ENCODE measurements around the gene DPYSL5.

DPYSL5 gene

DNA sequence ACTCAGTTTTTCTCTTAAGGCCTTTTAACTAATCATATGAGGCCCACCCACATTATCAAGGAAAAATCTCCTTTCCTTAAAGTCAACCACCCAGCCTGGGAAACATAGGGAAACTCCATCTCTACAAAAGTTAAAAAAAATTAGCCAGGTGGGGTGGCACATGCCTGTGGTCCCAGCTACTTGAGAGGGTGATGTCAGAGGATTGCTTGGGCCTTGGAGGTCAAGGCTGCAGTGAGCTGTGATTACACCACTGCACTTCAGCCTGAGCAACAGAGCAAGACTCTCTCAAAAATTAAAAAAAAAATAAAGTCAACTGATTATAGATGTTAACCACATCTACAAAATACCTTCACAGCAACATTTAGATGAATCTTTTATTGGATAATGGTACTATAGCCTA is 5.8 kb downstream of the DPYSL5 start:
- H3K27ac Mint-ChIP-seq = no peak overlapping the region
- no peak overlapping the region for H3K4me3 Mint-ChIP-seq
- ATAC-seq (no peak), DNase-seq (ENCODE audit: low spot score in 2 of 2) (peak in 1 of 2 donors; percentile 26)
- no peaks in the 10 kb centered on the region for H3K9me3 Mint-ChIP-seq
- H3K4me1 Mint-ChIP-seq = peaks cover 4% of the 10 kb centered on the region
- H3K36me3 Mint-ChIP-seq = no peaks in the 10 kb centered on the region

DNA sequence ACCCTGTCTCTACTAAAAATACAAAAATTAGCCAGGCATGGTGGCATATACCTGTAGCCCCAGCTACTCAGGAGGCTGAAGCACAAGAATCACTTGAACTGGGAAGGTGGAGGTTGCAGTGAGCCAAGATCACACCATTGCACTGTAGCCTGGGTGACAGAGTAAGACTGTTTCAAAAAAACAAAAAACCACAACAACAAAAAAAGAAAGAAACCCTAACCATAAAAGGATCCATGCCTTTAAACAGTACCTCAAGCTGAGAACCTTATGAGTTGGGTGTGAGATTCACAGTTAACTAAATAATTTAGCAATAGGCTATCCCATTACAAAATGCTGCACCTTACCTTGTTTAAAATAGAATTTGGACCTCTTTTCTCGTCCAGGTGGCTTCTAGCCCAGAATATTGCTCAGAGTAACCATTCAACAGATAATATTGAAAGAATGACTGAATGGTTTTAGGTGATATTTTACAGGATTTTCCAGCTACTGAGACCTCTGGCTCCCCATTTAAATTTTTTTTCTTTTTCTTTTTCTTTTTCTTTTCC is 6.4 kb downstream of the DPYSL5 start:
- no peaks in the 10 kb centered on the region for H3K4me1 Mint-ChIP-seq
- no peak overlapping the region for H3K27ac Mint-ChIP-seq
- no peak overlapping the region for H3K4me3 Mint-ChIP-seq
- ATAC-seq (no peak), DNase-seq (ENCODE audit: low spot score in 2 of 2) (peak in 1 of 2 donors; percentile 23)
- H3K9me3 Mint-ChIP-seq = no peaks in the 10 kb centered on the region
- H3K36me3 Mint-ChIP-seq = no peaks in the 10 kb centered on the region

DNA sequence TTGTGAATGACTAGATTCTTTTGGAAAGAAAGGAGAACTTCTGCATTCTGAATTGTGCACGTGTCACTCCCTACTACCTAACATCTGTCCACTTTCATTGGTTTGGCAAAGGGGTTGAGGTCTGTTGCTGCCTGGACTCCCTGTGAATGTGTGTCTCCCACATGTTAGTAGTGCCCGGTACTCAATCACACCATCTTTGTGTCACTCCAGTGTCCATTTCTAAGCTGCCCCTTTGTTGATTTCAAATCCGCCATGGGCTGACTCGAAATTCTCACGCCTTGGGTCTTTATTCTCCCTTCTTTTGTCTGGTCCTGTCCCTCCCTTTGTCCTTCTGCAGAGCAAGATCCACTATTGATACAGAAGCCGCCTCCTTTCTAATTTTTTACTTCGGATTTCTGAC is 7.5 kb downstream of the DPYSL5 start:
- Mint-ChIP-seq H3K9me3 (no peaks in the 10 kb centered on the region), H3K4me3 (no peak overlapping the region), H3K27ac (no peak overlapping the region), H3K4me1 (no peaks in the 10 kb centered on the region), H3K36me3 (no peaks in the 10 kb centered on the region)
- DNase-seq (ENCODE audit: low spot score in 2 of 2) = peak in 1 of 2 donors; percentile 17
- ATAC-seq = no peak

DNA sequence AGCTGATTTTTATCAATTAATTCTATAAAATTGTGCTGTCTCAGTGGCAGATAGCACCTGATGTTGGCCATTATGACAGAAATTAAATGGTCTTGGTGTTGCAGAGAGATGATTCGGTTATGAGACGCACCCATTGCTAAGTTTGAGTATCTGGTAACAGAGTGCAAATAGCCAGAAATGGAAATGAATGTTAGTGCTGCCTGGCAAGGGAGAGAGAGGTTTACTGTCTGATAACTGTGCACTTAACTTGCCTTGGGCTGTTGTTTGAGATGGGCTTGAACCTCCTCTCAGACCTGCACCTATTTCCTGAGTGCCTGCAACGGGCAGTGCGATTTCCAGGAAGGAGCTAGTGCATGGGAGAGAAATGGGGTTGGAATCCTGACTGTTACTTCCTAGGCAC is 11.7 kb downstream of the DPYSL5 start:
- Mint-ChIP-seq H3K9me3 (no peaks in the 10 kb centered on the region), H3K4me3 (no peak overlapping the region), H3K4me1 (no peaks in the 10 kb centered on the region)

DNA sequence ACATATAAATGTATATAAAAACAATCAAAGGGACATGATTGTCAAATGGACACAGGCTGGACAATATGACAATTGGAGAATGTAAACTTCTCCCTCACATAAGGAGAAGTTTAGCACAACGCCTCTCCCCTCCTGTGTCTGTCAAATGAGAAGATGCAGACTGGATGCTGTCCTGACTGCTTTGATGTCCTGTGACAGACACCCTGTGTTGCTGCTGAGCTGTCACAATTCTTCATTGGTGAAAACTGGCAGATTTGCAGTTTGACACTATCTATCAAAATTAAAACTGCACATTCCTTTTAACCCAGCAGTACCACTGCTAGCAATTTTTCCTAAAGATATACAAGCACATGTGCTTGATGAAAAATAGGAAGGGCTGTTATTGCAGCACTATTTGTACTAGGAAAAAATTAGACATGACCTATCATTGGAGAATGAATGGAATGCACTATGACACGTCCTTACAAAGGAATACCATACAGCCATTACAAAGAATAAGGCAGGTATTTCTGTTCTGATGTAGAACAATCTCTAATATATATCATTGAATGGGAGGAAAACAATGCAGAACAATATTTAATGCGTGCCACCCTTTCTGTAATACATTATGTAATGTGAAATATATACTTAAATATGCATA is 12.4 kb downstream of the DPYSL5 start:
- H3K27ac Mint-ChIP-seq = no peak overlapping the region
- H3K4me3 Mint-ChIP-seq = no peak overlapping the region
- H3K36me3 Mint-ChIP-seq = no peaks in the 10 kb centered on the region
- H3K4me1 Mint-ChIP-seq = no peaks in the 10 kb centered on the region
- DNase-seq (ENCODE audit: low spot score in 2 of 2) (no peak), ATAC-seq (no peak)
- H3K9me3 Mint-ChIP-seq = no peaks in the 10 kb centered on the region

More for the DNA sequence above, 11.7 kb downstream of the DPYSL5 start:
- no peak for ATAC-seq
- no peak for DNase-seq (ENCODE audit: low spot score in 2 of 2)
- H3K36me3 Mint-ChIP-seq = no peaks in the 10 kb centered on the region
- H3K27ac Mint-ChIP-seq = no peak overlapping the region

DNA sequence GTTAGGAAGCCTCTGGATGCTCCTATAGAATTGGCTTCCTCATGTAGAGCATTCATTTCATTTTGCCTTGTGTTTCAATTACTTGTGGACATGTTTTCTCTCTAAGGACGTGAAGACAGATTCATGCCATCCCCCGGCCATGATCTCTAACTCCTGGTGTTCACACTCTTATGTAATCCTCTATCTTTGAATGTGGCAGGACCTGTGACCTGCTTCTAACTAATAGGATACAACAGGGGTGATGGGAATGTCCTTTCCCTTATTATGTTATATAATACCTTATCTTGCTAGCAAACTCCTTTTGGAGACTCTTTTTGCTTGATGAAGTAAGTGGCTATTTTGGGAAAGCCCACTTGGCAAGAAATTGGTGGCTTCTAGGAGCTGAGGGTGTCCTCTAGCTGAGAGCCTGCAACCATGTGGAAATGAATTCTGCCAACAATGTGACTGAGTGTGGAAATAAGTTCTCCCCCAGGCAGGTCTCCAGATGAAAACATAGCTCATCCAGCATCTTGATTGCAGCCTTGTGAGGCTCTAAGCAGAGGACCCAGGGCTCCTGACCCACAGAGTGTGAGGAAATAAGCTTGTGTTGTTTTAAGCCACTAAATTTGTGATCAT is 13.8 kb downstream of the DPYSL5 start:
- H3K4me1 Mint-ChIP-seq = no peaks in the 10 kb centered on the region
- ATAC-seq = no peak
- no peak overlapping the region for H3K27ac Mint-ChIP-seq
- no peak overlapping the region for H3K4me3 Mint-ChIP-seq
- H3K36me3 Mint-ChIP-seq = no peaks in the 10 kb centered on the region
- DNase-seq (ENCODE audit: low spot score in 2 of 2) = no peak
- H3K9me3 Mint-ChIP-seq = no peaks in the 10 kb centered on the region

DNA sequence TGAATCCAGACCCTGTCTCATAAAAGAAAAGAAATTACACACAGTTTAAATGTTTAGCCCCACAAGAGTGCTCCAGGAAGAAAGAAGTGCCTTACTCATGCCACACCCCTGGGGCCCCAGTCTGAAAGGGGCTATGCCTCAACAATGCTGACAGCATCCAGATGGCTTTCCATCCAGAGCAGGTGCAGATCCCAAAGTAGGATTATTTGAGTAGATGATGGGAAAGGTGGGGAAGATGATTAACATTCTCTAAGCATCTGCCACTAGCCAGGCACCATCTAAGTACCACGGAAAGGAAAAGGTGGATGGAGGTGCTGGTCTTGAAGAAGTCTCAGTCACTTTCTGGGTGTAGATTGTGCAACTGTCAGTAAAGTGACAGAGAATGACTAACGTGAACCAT is 16.3 kb downstream of the DPYSL5 start:
- Mint-ChIP-seq H3K36me3 (no peaks in the 10 kb centered on the region), H3K27ac (no peak overlapping the region), H3K4me1 (no peaks in the 10 kb centered on the region), H3K9me3 (no peaks in the 10 kb centered on the region), H3K4me3 (no peak overlapping the region)
- DNase-seq (ENCODE audit: low spot score in 2 of 2) = no peak
- no peak for ATAC-seq

DNA sequence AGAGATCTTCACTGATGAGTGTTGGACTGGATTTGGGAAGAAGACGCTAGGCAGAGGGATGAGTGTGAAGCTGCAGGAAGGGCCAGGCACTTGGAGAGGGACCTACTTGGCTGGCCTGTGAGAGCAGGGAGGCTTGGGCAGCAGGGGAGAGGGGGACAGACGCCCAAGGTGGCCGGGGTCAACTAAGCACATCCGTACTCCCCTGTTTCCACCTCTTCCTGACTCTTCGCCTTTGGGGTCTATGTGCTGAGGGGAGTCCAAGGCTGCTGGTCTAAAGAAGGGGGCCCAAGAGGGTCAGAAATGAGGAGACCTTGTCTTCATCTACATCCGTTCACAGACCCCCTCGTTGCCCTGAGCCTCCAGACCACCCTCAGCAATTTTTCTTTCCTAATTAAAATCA is 16.7 kb downstream of the DPYSL5 start:
- no peak for DNase-seq (ENCODE audit: low spot score in 2 of 2)
- no peak for ATAC-seq
- H3K9me3 Mint-ChIP-seq = no peaks in the 10 kb centered on the region
- H3K27ac Mint-ChIP-seq = no peak overlapping the region
- H3K4me3 Mint-ChIP-seq = no peak overlapping the region
- H3K4me1 Mint-ChIP-seq = no peaks in the 10 kb centered on the region
- H3K36me3 Mint-ChIP-seq = no peaks in the 10 kb centered on the region

DNA sequence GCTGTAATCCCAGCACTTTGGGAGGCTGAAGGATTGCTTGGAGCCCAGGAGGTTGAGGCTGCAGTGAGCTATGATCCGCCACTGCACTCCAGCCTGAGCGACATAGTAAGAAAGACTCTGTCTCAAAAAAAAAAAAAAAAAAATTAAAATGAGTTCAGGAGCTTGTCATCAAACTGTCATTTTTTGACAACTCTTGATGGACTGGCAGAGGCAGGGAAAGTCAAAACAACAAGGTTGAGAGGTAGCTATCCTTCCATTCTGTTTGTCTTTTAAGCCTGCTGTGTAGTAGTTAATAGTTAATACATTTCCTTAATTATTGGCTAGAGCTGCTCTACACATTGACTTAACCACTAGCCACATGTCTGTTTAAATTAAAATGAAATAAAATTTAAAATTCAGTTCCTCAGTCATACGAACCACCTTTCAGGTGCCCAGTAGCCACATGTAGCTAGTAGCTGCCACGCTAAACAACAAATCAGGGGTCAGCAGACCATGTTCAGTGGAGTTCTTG is 22.7 kb downstream of the DPYSL5 start:
- no peak for DNase-seq (ENCODE audit: low spot score in 2 of 2)
- no peak overlapping the region for H3K4me3 Mint-ChIP-seq
- no peaks in the 10 kb centered on the region for H3K4me1 Mint-ChIP-seq
- no peak for ATAC-seq
- no peak overlapping the region for H3K27ac Mint-ChIP-seq
- H3K36me3 Mint-ChIP-seq = no peaks in the 10 kb centered on the region
- H3K9me3 Mint-ChIP-seq = no peaks in the 10 kb centered on the region

DNA sequence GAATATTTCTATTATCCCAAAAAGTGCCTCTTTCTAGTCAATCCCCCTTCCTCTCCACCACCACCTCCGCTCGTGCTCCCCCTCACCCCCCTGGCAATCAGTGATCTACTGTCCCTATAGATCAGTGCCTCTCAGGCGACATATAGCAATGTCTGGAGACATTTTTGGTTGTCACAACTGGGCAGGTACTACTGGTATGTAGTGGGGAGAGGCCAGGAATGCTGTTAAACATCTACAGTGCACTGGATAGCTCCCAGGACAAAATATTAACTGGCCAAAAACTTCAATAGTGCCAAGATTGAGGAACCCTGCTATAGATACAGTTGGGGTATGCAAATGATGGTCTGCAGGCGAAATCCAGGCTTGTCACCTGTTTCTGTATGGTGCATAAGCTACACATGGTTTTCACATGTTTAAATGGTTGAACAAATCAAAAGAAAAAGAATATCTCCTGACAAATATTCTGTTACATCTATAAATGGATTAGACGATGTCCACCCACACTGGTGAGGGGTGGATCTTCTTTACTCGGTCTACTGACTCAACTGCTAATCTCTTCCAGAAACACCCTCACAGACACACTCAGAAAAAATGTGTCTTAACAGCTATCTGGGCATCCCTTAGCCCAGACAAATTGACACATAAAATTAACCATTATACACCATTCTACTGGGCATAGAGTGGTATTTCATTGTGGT is 25.5 kb downstream of the DPYSL5 start:
- H3K4me1 Mint-ChIP-seq = no peaks in the 10 kb centered on the region
- no peaks in the 10 kb centered on the region for H3K36me3 Mint-ChIP-seq
- no peak for ATAC-seq
- DNase-seq (ENCODE audit: low spot score in 2 of 2) = no peak
- H3K9me3 Mint-ChIP-seq = no peaks in the 10 kb centered on the region
- H3K27ac Mint-ChIP-seq = no peak overlapping the region
- H3K4me3 Mint-ChIP-seq = no peak overlapping the region

DNA sequence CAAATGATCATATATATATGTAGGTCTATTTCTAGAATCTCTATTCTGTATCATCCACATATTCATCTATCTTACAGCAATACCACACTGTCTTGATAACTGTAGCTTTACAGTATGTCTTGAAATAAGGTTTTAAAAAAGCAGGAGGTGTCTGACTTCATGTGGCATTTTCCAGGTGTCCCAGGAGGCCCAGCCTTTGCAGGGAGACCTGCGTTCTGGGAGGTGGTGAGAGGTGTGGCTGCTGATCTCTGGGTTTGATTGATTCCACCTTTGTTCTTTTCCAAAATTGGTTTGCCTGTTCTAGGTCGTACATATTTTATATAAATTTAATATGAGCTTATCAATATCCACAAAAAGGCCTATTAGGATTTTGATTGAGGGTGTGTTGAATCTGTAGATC is 26.6 kb downstream of the DPYSL5 start:
- ATAC-seq (no peak), DNase-seq (ENCODE audit: low spot score in 2 of 2) (no peak)
- H3K27ac Mint-ChIP-seq = no peak overlapping the region
- no peaks in the 10 kb centered on the region for H3K36me3 Mint-ChIP-seq
- H3K4me3 Mint-ChIP-seq = no peak overlapping the region
- no peaks in the 10 kb centered on the region for H3K9me3 Mint-ChIP-seq
- no peaks in the 10 kb centered on the region for H3K4me1 Mint-ChIP-seq

DNA sequence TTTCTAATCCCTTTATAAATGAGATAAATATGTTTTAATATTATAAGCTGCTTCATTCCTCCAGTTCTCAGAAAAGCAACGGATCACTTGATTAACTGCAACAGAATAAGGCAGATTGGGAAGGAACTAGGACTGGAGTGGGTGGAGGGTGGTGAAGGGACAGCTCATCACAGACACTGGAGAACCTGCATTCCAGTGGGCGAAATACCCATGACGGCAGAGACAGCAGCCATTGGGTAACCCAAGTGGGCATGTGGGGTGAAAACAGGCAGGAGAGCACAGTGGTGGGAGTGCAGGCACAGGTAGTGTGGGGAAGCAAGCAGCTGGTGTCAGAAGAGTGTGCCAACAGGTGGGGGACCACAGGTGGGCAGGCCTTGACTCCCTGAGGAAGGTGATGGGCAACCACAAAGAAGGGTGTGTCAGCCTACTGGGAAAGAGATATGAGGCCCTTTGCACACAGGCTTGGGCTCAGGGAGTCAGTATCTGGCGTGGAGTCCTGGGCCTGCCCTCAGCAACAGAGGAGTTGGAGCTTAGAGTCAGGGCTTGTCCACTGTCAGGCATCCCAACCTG is 27.2 kb downstream of the DPYSL5 start:
- Mint-ChIP-seq H3K4me1 (no peaks in the 10 kb centered on the region), H3K27ac (no peak overlapping the region), H3K4me3 (no peak overlapping the region), H3K9me3 (no peaks in the 10 kb centered on the region), H3K36me3 (no peaks in the 10 kb centered on the region)
- peak; percentile 19 for ATAC-seq
- DNase-seq (ENCODE audit: low spot score in 2 of 2) = no peak

DNA sequence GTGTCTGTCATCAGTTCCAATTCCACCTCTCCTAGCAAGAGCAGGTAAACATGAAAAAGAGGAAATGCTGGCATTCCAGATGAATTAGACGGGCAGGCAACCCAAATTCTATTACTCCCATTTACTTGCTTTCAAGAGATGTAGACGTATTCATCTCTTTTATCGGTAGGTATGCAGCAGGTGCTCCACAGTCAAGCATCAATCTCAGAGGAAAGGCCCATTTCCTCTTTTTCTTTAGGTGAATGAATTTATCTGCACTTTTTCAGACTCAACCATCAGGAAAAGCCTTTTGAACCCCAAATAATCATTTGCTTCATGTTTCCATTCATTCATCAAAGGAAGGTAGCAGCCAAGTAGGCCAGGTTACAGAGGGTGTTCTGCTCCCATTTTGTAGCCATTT is 27.9 kb downstream of the DPYSL5 start:
- no peak overlapping the region for H3K4me3 Mint-ChIP-seq
- H3K27ac Mint-ChIP-seq = no peak overlapping the region
- H3K36me3 Mint-ChIP-seq = no peaks in the 10 kb centered on the region
- DNase-seq (ENCODE audit: low spot score in 2 of 2) (no peak), ATAC-seq (no peak)
- no peaks in the 10 kb centered on the region for H3K9me3 Mint-ChIP-seq
- no peaks in the 10 kb centered on the region for H3K4me1 Mint-ChIP-seq

DNA sequence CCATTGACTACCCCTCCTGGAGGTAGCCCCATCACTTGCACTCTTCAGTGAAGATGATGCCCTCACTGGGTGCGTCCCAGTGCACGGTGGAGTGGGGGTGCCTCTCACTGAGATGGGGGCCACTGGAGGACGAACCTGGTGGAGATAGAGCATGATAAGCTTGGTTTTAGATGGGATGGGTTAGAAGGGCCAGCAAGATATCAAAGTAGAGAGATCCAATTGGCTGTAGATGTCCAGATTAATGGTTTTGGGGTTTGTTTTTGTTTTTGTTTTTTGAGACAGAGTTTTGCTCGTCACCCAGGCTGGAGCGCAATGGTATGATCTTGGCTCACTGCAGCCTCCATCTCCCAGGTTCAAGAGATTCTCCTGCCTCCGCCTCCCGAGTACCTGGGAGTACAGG is 28.3 kb downstream of the DPYSL5 start:
- DNase-seq (ENCODE audit: low spot score in 2 of 2) = no peak
- Mint-ChIP-seq H3K27ac (no peak overlapping the region), H3K36me3 (no peaks in the 10 kb centered on the region), H3K4me1 (no peaks in the 10 kb centered on the region), H3K9me3 (no peaks in the 10 kb centered on the region), H3K4me3 (no peak overlapping the region)
- no peak for ATAC-seq

DNA sequence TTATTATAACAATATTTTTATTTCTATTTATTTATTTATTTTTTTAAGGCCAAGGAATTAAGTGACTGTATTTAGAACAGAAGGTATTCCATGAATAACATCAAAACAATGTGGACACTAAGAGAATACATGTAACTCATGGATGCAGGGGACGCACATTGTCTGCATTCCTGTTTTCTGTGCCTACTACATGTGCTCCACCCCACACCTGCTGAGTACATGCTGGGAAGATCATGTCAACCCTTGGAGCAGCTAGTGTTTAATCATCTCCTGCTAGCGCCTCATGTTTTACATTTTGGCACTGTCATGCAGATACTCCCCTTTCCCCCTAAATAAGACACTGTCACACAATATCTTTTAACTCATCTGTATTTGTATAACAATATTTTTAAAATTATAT is 29.3 kb downstream of the DPYSL5 start:
- Mint-ChIP-seq H3K27ac (no peak overlapping the region), H3K4me3 (no peak overlapping the region), H3K9me3 (no peaks in the 10 kb centered on the region), H3K4me1 (no peaks in the 10 kb centered on the region), H3K36me3 (no peaks in the 10 kb centered on the region)
- ATAC-seq = no peak
- no peak for DNase-seq (ENCODE audit: low spot score in 2 of 2)

Data from stimulated activated effector memory CD8-positive, alpha-beta T cell treated with anti-CD3 and anti-CD28 coated beads, Interleukin-12 subunit alpha, Interleukin-12 subunit beta, amount 100 ng/mL, for 72 hours (primary cell).